ENCODE data around the gene YWHAB.

DNA sequence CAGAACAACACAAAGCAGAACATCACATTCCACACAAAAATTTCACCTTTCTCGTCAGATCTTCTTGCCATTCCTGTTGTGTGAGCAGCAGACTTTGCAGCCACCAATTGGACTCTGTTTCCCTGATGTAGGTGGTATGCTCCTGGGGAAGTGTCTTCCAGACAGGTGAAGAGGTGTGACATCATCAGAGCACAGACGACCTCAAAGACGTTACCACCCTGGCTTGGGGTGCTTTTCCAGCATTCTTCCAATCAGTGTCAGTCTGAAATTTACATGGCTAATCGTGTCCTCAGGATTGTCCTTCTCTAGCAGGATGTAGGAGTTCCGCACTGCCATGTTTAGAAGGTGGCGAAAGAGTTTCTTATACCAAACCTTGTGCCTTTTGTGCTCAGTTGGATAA, 43.5 kb upstream of the YWHAB start:
- TF ChIP-seq, protein P1, sequence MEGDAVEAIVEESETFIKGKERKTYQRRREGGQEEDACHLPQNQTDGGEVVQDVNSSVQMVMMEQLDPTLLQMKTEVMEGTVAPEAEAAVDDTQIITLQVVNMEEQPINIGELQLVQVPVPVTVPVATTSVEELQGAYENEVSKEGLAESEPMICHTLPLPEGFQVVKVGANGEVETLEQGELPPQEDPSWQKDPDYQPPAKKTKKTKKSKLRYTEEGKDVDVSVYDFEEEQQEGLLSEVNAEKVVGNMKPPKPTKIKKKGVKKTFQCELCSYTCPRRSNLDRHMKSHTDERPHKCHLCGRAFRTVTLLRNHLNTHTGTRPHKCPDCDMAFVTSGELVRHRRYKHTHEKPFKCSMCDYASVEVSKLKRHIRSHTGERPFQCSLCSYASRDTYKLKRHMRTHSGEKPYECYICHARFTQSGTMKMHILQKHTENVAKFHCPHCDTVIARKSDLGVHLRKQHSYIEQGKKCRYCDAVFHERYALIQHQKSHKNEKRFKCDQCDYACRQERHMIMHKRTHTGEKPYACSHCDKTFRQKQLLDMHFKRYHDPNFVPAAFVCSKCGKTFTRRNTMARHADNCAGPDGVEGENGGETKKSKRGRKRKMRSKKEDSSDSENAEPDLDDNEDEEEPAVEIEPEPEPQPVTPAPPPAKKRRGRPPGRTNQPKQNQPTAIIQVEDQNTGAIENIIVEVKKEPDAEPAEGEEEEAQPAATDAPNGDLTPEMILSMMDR (IDR thresholded peaks at IDR 0.05; ENCODE audit: extremely low read depth in 1 of 2, insufficient read depth in 1 of 2, low read depth in 1 of 2, low read length in 2 of 2): no peak
- no peak for TF ChIP-seq POLR2A (IDR thresholded peaks at IDR 0.05; ENCODE audit: low read depth, low read length)
- TF ChIP-seq EZH2 (IDR thresholded peaks at IDR 0.05; ENCODE audit: borderline replicate concordance, low read depth, low read length, severe bottlenecking): no peak
- TF ChIP-seq POLR2AphosphoS5 (IDR thresholded peaks at IDR 0.05; ENCODE audit: insufficient read depth, low read depth, low read length): no peak
- no peak for TF ChIP-seq GATA2 (IDR thresholded peaks at IDR 0.05; ENCODE audit: insufficient read depth, insufficient read length, low read depth, low read length)
- TF ChIP-seq MYC (IDR thresholded peaks at IDR 0.05; ENCODE audit: low read depth, low read length): no peak
